ENCODE measurements around the gene SLC6A11.

DNA sequence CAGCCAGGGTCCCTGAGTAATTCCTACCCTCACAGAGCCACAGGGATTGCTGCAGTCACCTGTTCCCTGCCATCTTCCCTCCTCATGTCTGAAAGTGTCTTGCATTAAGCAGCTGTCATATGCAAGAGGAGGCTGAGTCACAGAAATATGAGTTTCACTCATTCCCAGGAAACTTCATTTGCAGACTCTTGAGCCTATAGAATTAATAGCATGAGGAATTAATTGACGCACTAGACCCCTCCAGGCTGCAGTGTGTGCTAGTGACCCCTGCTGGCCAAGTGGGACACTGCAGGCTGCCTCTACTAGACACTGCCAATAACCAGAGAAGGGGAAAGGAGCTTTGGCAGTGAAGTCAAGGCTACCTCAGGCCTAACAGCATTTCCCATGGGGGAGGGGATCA is 125.9 kb downstream of the SLC6A11 start:
- TF ChIP-seq, protein P1, sequence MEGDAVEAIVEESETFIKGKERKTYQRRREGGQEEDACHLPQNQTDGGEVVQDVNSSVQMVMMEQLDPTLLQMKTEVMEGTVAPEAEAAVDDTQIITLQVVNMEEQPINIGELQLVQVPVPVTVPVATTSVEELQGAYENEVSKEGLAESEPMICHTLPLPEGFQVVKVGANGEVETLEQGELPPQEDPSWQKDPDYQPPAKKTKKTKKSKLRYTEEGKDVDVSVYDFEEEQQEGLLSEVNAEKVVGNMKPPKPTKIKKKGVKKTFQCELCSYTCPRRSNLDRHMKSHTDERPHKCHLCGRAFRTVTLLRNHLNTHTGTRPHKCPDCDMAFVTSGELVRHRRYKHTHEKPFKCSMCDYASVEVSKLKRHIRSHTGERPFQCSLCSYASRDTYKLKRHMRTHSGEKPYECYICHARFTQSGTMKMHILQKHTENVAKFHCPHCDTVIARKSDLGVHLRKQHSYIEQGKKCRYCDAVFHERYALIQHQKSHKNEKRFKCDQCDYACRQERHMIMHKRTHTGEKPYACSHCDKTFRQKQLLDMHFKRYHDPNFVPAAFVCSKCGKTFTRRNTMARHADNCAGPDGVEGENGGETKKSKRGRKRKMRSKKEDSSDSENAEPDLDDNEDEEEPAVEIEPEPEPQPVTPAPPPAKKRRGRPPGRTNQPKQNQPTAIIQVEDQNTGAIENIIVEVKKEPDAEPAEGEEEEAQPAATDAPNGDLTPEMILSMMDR (IDR thresholded peaks at IDR 0.05), result peak in 5 of 6 experiments; percentile 63 to 88 (median 68)
- TF ChIP-seq POLR2A (IDR thresholded peaks at IDR 0.05), result no peak

All from esophagus squamous epithelium (tissue), 4 donors.